Left renal cortex interstitium (tissue), 4 donors: Measurements from ENCODE around the gene EIF4E2. TPM values are rescaled to one million over a fixed set of nuclear protein-coding genes. Genes with fewer than 3 reads are reported as not detected.

Experiments used
- DNase-seq, 4 donors: peaks; one replicate each; pipeline ENCODE4 v3.0.0-alpha.2; 2013; ENCODE audit warnings: low read depth in 4 of 4, low spot score in 2 of 4, missing footprints in 1 of 4
- polyA plus RNA-seq, 4 donors: library from polyadenylated mRNA; unstranded; fragments of 120-200 nt; gene quantifications; one replicate each; pipeline ENCODE4 v1.2.1, GENCODE V29; 2013; ENCODE audit not compliant: insufficient read length in 4 of 4

EIF4E2 gene
- polyA plus RNA-seq, 4 donors, result 98.9 to 117 (median 105) TPM

- no peak for DNase-seq
Measured at GRCh38 chr2:232588680-232589585, 38.4 kb downstream of the EIF4E2 start.

- no peak for DNase-seq
Measured at GRCh38 chr2:232592772-232593395, 42.4 kb downstream of the EIF4E2 start.

- DNase-seq, result no peak
Measured at GRCh38 chr2:232593982-232594381, 43.5 kb downstream of the EIF4E2 start.

GRCh38 chr2:232597362-232598079 is 47.0 kb downstream of the EIF4E2 start:
- DNase-seq, result no peak

- no peak for DNase-seq
Measured at GRCh38 chr2:232598293-232598692, 47.8 kb downstream of the EIF4E2 start.

- DNase-seq, result no peak
Measured at GRCh38 chr2:232600053-232600773, 49.7 kb downstream of the EIF4E2 start.

GRCh38 chr2:232603283-232603682 is 52.8 kb downstream of the EIF4E2 start:
- no peak for DNase-seq

GRCh38 chr2:232604535-232604934 is 54.0 kb downstream of the EIF4E2 start:
- DNase-seq, result no peak

- no peak for DNase-seq
Measured at GRCh38 chr2:232607011-232607410, 56.5 kb downstream of the EIF4E2 start.

- DNase-seq, result no peak
Measured at GRCh38 chr2:232609607-232610006, 59.1 kb downstream of the EIF4E2 start.

- DNase-seq, result no peak
Measured at GRCh38 chr2:232610081-232610480, 59.6 kb downstream of the EIF4E2 start.

- DNase-seq, result no peak
Measured at GRCh38 chr2:232611061-232611460, 60.6 kb downstream of the EIF4E2 start.

GRCh38 chr2:232611559-232612218 is 61.2 kb downstream of the EIF4E2 start:
- DNase-seq, result no peak

GRCh38 chr2:232613538-232614134 is 63.1 kb downstream of the EIF4E2 start:
- DNase-seq, result no peak

- DNase-seq, result no peak
Measured at GRCh38 chr2:232615339-232615738, 64.8 kb downstream of the EIF4E2 start.

Other genes starting within 250 kb of the EIF4E2 start
- under 1 TPM in 2 of 4 donors, not detected in 2; 0.09 to 0.13 TPM for gene ALPP, start 171.9 kb upstream of the EIF4E2 start, polyA plus RNA-seq
- under 1 TPM in 1 of 4 donors, not detected in 3; 0.05 TPM for gene ALPG, start 143.8 kb upstream of the EIF4E2 start, polyA plus RNA-seq
- gene ALPI, start 94.5 kb upstream of the EIF4E2 start, polyA plus RNA-seq, result under 1 TPM; 0.05 to 0.09 (median 0.06) TPM
- gene ECEL1, start 62.9 kb upstream of the EIF4E2 start, polyA plus RNA-seq, result 10 to 100 TPM; 12.8 to 22.9 (median 17.1) TPM
- gene PRSS56, start 30.3 kb upstream of the EIF4E2 start, polyA plus RNA-seq, result under 1 TPM in 2 of 4 donors, not detected in 2; 0.08 to 0.27 TPM
- under 1 TPM; 0.31 to 0.92 (median 0.74) TPM for gene CHRND, start 24.5 kb upstream of the EIF4E2 start, polyA plus RNA-seq
- gene CHRNG, start 11.0 kb upstream of the EIF4E2 start, polyA plus RNA-seq, result 1 to 10 TPM in 3 of 4 donors, under 1 TPM in 1; 0.52 to 2.0 (median 1.4) TPM
- 10 to 100 TPM; 11.0 to 13.3 (median 12.1) TPM for gene TIGD1, start 132 bp upstream of the EIF4E2 start, polyA plus RNA-seq
- gene EFHD1, start 82.9 kb downstream of the EIF4E2 start, polyA plus RNA-seq, result 10 to 100 TPM; 53.7 to 90.4 (median 71.9) TPM
- 10 to 100 TPM; 59.0 to 67.8 (median 65.9) TPM for gene GIGYF2, start 146.6 kb downstream of the EIF4E2 start, polyA plus RNA-seq
- gene KCNJ13, start 225.9 kb downstream of the EIF4E2 start, polyA plus RNA-seq, result 1 to 10 TPM; 1.8 to 3.8 (median 2.7) TPM